Occipital lobe (tissue), 2 donors: ENCODE data around the gene HTR4. TPM values are rescaled to one million over a fixed set of nuclear protein-coding genes. Genes with fewer than 3 reads are reported as not detected.
"Not testable (repeated sequence)": the region's sequence is repeated elsewhere in the genome, so short reads cannot be mapped to it uniquely, and the experiment has no call there.

Experiments
- DNase-seq: peaks from one replicate; lab custom pipeline; 2025; lab: John Stamatoyannopoulos, UW
- total RNA-seq: library from RNA; depleted of rRNA; stranded (reverse); fragments of >200 nt; gene quantifications from one replicate; pipeline ENCODE4 v1.2.3, GENCODE V29; 2014

The HTR4 gene, protein sequence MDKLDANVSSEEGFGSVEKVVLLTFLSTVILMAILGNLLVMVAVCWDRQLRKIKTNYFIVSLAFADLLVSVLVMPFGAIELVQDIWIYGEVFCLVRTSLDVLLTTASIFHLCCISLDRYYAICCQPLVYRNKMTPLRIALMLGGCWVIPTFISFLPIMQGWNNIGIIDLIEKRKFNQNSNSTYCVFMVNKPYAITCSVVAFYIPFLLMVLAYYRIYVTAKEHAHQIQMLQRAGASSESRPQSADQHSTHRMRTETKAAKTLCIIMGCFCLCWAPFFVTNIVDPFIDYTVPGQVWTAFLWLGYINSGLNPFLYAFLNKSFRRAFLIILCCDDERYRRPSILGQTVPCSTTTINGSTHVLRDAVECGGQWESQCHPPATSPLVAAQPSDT
- 0.16 TPM for total RNA-seq

DNA sequence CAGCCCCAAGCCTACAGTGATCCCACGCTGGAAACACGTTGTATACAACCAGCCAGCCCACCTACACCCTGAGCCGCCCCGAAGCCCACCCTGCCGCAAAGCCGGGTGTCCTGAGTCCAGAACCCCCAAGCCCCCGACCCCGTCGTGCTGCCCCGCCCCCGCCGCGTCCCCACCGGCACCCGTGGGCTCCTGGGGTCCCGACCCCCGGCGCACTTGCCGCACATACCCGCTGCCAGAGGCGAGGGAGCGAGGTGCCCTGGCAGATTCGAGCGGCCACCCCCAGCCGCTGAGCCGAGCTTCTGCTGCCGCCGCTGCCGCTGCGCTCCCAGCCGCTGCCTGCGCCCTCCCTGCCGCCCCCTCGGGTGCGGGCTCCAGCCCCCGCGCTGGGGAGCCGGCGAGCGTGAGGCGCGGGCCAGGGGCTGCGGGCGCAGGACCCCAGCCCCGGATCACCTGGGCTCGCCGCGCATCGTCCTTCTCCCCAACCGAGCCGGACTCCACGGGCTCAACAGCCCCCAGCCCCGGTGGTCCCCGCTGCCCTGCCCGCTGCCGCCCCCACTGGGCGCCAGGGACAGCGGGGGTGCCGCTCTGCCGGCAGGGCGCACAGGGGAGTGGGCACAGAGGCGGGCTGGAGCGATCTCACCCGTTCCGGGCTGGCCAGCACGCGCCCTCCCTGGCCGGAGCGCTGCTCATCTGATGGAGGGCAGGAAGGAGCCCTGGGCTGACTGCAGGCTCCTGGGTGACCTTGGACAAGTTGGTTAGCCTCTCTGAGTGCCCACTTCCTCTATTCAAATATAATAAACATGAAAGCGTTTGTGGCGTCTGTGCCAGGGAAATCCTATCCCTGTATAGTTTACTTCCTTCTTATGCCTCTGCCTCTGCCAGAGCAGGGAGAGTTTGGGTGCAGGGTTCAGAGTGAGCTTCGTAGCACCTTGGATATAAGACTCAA lies at the start of gene HTR4:
HTR4 (minus strand) TSS at position 692 of the 946 bp plus-strand sequence. CDS start 17,513 bp downstream, outside the sequence.
- no peak for DNase-seq

DNA sequence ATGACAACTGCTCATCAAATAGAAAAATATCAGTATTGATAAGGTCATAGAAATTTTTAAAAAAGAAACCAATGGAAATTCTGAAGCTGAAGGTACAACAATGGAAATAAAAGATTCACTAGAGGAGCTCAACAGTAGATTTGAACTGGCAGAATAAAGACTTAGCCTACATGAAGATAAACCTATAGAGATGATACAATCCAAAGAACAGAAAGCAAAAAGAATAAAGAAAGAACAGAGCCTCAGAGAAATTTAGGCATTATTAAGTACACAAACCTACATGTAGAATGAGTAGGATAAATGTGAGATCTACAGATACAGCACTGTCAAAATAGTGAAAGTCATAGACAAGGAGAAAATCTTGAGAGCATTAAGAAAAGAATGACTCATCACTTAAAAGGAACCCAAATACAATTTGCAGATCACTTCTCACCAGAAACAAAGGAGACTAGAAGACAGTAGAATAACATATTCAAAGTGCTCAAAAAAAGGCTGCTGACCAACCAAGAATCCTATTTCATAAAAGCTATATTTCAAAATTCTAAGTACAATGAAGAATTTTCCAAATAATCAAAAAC lies 47.8 kb upstream of the HTR4 start:
- DNase-seq, result no peak

DNA sequence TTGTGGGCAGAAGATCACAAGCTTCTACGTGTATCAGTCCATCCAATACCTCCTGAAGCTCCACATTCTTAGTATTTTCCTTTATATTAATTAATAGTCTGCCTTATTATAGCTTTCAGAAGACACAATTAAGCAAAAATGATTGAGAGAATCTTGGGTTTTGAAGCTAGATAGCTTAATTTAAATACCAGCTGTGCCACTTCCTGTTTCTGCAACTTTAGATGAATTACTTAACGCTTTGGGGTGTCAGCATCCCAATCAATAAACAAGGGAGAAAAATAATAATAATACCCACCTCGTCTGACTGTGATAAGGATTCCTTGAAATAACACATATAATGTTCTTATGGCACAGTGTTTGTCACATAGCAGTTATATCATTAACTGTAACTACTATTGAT lies 44.7 kb upstream of the HTR4 start:
- no peak for DNase-seq

DNA sequence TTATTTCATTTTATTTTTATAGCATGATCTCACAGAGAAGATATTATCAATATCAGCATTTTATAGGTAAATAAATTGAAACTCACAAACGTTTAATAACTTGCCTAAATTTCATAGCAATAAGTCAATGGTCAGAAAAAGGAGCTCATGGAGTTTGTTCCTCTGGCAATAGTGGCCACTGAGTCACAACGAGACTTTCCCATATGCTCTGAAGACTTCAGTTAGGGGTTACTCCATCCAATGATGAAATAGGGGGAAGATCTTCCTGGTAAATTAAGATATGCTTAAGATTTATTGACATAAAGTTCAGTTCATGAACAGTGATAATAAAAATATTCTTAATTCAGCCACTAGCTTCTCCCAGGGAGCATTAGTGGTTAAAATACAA lies 43.5 kb upstream of the HTR4 start:
- no peak for DNase-seq

DNA sequence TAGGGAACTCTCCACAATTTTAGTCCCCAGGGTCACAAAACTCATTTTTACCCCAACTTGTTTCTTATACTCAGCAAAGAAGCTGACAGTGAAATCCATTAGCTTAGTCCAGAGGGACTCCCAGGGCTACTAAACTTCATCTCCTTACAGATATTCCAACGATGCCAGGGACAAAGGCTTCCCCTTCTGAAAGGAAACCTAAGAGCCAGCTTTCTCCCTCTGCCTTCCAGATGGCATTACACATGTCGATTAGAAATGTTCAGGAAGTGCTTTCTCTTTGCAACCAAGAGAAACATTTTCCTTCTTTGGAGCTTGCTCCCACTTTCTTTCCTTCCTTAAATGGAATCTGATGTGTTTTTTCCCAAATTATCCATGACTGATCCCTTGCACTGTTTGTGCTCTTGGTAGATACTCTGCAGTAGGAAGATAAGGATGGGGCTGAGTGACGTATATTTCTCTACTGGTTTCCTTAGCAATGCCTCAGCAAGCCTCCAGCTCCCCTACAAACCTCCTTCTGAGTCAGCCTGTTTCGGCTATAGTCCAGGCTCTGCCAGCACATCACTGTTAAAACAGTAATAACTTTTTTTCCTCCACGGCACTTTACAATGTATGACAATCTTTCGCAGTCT lies 43.0 kb upstream of the HTR4 start:
- peak; percentile 22 for DNase-seq

DNA sequence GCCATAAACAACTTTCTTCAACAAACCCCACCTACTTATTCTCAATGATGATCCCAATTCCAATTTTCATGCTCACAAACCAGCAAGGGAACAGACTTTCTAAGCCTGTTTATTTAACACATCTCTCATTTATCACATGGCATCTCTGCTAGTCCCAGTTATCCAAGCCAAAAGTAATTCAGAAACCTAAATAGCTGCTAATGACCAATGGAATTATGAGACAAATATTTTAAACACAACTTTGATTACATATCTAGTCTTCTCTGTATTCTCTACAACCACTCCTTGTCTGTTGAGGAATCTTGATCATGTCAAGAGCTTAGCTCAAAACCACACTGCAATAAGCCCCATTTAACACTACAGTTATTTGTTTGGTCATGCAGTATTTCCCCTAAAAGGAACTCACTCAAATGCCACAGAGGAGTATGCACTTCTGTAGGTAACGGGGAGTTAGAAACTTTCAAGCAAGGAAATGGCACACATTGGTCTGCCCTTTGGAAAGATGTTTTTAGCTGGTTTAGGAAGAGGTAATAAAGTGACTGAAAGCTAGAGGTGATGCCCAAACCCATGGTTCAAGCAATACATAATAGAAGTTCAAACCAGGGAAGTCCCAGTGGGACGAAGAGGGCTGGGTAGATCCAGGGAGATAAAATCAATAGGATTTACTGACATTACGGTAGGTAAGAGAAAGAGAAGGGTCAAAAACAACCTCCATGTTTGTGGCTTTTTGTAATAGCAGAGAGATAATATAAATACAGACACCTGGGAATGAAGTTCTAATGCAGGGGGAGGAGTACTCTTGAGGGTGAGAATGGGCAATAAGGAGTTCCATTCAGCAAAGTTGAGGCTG lies 42.1 kb upstream of the HTR4 start:
- DNase-seq, result no peak

DNA sequence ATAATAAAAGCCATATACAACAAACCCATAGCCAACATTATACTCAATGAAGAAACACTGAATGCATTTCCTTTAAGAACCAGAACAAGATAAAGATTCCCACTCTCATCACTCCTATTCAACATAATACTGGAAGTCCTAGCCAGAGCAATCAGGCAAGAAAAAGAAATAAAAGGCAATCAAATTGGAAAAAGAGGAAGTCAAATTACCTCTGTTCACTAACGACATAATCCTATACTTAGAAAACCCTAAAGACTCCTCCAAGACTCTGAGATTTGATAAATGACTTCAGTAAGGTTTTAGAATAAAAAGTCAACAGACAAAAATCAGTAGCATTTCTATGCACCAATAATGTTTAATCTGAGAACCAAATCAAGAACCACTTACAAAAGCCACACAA lies 36.6 kb upstream of the HTR4 start:
- no peak for DNase-seq

DNA sequence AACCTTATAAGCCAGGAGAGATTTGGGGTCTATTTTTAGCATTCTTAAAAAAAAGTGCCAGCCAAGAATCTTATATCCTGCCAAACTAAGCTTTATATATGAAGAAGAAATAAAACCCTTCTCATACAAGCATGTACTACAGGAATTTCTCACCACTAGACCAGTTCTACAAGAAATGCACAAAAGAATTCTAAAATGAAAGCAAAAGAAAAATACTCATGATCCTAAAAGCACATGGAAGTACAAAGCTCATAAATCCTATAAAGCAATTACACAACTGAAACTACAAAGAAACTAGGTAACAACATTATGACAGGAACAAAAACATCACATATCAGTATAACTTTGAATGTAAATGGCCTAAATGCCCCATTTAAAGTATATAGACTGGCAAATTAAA lies 34.5 kb upstream of the HTR4 start:
- DNase-seq, result no peak

DNA sequence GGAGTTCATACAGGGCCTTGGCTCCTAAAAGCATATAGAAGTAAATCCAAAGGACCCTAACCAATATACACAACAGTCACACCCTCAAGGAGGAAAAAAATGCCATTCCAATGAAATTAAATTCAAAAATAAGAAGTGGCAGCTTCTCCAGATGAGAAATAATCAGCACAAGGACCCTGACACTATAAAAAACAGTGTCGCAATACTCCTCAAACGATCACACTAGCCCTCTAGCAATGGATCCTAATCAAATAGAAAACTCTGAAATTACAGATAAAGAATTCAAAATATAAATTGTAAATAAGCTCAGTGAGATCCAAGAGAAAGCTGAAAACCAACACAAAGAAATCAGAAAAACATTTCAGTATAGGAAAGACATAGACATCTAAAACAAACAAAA lies 33.5 kb upstream of the HTR4 start:
- DNase-seq, result no peak

DNA sequence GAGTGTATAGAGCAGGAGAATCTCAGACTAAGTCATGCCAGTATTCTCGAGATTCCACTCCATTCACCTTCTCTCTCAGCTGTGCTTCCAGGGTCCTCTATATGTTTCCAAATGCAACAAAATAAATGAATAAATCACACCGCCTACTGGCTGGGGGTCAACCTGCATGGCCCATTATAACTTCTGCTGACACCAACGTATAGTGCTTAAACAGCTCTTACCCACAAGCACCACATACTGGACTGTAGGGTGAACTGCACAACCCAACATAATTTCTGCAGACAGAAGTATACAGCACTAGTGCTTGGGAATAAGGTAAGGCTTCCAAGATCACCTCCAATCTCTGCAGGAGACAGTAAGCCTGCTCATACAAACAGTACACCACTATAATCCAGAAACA lies 33.1 kb upstream of the HTR4 start:
- DNase-seq, result no peak

DNA sequence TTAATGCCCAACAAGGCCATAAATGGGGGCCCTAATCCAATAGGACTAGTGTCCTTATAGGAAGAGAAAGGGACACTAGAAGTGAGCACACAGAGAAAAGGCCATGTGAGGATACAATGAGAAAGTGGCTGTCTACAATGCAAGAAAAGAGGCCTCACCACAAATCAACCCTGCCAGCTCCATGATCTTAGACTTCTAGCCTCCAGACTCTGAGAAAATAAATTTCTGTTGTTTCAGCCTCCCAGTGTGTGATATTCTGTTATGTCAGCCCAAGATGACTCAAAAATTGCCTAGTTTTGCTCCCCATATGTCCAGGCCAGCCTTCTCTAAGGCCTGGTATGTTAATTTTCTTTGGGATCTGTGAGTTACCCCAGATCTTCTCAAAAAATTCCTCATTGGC lies 32.3 kb upstream of the HTR4 start:
- no peak for DNase-seq

DNA sequence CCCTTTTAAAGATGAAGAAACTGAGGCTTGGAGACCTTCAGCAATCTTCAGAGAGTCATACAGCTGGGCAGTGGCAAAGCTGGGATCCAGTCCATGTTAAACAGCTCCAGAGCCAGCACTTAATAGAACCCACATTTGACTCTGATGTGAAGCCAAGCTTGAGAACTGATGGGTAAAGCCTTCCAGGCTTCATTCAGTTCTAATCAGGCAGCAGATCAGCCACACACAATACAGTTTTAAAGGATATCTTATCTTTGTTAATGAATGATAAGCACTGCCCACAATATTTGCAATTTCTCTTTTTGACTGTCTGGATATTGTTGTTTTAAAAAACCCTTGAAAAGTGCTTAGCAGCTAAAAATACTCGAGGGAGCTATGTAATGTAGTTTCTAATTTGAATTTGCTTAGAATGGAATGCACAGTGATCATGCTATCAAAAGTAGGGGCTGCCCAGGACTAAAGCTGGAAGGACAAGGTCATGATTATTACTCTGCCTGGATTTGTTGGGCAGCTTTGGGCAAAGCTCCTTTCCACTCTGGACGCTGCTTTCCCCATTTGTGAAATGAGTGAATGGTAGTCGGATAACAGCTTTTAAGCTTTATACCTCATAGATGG lies 31.3 kb upstream of the HTR4 start:
- no peak for DNase-seq

DNA sequence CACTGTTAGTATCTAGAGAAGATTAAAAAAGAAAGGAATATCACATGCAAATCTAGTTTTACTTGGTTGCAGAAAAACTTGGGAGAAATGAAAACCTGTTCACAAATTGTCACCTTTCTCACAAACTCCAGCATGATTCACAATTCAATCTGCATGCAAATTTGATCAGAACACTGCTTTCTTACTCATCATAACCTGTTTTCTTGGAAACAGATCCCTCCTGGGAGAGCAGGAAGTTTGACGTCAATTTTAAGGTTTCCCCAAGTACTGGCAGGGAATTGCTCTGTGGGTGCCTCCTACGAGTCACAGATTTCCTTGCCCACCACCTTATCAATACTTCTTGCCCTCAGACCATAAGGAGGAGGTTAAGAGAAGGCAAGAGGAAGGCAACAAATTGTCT lies 30.2 kb upstream of the HTR4 start:
- DNase-seq, result no peak

DNA sequence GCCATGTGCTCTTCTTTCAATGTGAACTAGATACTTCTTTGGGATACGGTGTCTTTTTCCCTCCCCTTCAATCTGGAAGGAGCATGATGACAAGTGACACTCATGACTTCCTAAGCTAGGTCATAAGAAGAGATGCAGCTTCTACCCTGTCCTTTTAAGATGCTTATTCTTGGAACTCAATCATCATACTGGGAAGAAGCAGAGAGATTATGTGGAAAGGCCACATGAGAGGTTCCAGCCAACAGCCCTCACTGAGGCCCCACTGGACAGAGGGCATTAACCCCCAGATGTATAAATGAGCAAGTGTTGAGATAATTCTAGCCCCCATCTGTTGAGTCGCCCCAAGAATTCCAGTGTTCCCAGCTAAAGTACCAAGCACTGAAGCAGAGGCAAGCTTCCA lies 29.3 kb upstream of the HTR4 start:
- no peak for DNase-seq

DNA sequence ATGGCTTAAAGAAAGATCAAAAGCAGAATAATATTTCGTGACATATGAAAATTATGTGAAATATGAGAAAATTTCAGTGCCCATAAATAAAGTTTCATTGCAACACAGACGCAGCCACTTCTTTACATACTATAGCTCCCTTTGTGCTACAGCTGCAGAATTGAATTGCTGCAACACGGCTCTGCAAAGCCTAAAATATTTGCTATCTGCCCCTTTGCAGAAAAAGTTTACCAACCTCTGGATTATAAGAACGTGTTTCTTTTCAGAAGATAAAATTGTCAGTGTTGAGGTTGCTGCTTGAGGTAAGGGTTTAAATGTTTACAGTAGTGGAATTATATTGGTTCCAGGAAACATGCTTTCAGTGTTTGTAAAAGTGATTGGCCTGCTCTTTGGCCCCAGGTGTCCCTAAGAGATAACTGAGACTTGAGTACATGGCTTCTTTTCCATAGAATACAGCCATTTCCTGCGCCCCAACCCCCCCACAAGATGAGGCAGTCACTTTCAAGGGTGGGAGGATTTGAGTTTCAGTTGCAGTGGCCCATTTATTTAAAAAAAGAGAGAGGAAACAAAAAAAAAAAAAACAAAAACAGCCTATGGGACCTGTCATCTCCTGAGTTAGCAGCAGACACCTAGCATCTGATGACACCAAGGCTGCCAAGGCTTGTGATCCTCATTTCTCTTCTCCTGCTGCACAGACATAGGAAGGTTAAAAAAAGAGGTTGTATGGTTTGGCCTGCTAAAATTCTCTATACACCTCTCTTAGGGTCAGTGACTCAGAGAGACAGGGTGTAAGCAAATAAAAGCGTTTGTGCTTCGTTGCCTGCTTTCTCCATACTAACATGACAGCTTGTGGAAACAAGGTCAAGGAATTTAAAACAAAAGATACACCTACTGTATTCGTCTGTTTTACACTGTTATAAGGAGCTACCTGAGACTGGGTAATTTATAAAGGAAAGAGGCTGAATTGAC lies 28.0 kb upstream of the HTR4 start:
- no peak for DNase-seq

DNA sequence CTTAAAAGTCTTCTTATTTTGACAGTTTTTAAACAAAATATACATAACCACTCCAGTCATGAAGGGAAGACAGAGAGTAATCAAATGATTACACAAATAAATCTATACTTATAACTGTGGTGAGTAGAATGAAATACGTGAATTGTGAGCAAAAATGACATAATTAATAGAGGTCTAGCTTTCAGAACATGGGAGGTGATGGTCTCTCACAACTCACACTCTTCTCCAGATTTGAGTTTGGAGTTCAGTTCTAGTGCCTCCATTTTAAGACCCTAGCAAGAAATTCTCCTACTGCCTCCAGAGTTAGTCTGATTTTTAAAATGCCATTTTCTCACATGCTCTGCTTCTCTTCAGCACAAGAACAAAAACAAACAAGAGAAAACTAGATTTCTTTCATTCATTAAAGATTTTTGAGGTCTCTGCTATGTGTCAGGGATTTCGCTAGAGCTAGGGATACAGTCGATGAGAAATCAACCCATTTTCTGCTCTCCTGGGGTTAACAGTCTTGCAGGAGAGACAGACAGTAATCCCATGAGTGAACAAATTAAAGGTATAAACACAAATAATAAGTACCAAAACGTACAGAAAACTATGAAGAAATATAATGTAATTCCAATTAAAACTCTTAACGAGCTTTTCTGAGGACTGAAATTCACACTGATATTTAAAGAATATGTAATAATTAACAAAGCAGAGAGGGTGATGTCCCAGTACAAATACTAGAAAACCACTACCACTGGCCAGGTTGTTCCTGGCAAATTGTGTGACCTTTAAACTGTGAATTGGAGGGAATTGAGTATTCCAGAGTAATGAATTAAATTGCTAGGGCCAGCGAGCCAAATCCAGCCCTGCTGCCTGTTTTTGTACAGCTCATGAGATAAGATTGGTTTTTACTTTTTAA lies 27.1 kb upstream of the HTR4 start:
- no peak for DNase-seq

DNA sequence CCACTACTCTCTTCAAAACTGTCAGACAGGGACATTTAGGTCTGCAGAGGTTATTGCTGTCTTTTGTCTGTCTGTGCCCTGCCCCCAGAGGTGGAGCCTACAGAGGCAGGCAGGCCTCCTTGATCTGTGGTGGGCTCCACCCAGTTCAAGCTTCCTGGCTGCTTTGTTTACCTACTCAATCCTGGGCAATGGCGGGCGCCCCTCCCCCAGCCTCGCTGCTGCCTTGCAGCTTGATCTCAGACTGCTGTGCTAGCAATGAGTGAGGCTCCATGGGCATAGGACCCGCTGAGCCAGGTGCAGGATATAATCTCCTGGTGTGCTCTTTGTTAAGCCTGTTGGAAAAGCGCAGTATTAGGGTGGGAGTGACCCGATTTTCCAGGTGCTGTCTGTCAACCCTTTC lies 19.4 kb upstream of the HTR4 start:
- DNase-seq, result not testable (repeated sequence)

DNA sequence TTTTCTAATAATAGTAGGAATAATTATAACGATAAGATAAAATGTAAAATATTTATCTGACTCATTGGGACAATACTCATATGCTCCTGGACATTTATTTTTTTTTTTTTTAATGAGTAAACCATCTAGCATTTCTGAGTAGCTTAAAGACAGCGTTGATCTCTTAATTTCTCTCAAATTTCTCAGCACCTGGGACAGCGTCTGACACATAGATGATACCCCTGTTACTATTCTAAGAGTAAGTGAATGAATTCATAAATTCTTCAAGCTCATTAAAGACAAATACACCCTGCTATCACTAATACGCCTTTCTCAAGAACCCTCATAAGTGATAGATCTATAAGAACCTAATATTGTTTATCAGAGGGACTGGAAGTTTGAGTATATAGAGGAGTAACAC lies 12.0 kb upstream of the HTR4 start:
- no peak for DNase-seq
